Neural progenitor cell (in vitro differentiated cells): Measurements from ENCODE around the gene MYPN. TPM values are rescaled to one million over a fixed set of nuclear protein-coding genes. Genes with fewer than 3 reads are reported as not detected.

Source experiments
- DNase-seq: peaks from one replicate; pipeline ENCODE4 v3.0.0-alpha.2; 2016; ENCODE audit warnings: low spot score
- H2AFZ ChIP-seq: fragments of 200-600 bp; sonication (generic); replicated peaks from 2 replicates; pipeline ENCODE4 v1.6.1; 2016; ENCODE audit warnings: antibody characterized with exemption
- H3F3A ChIP-seq: fragments of 200-600 bp; sonication (generic); 2 replicates; pipeline ENCODE4 v1.6.1; 2016; ENCODE audit warnings: antibody characterized with exemption, low read depth
- H3K27ac ChIP-seq: fragments of 200-600 bp; sonication (generic); 2 replicates; pipeline ENCODE4 v1.5.1; 2016; ENCODE audit warnings: mild to moderate bottlenecking
- H3K27me3 ChIP-seq: fragments of 200-600 bp; sonication (generic); 2 replicates; pipeline ENCODE4 v1.6.1; 2016; ENCODE audit warnings: mild to moderate bottlenecking, moderate library complexity
- H3K36me3 ChIP-seq: fragments of 200-600 bp; sonication (generic); 2 replicates; pipeline ENCODE4 v1.5.1; 2016
- H3K4me1 ChIP-seq: fragments of 200-600 bp; sonication (generic); 2 replicates; pipeline ENCODE4 v1.6.1; 2016; ENCODE audit warnings: mixed run types
- H3K4me2 ChIP-seq: fragments of 200-600 bp; sonication (generic); 2 replicates; pipeline ENCODE4 v1.6.1; 2016
- H3K4me3 ChIP-seq: fragments of 200-600 bp; sonication (generic); 2 replicates; pipeline ENCODE4 v1.5.1; 2016
- H3K79me2 ChIP-seq: fragments of 200-600 bp; sonication (generic); 2 replicates; pipeline ENCODE4 v1.6.1; 2016; ENCODE audit warnings: low read depth
- H3K9ac ChIP-seq: fragments of 200-600 bp; sonication (generic); 2 replicates; pipeline ENCODE4 v1.6.1; 2016
- H3K9me3 ChIP-seq: fragments of 200-600 bp; sonication (generic); 2 replicates; pipeline ENCODE4 v1.5.1; 2016; ENCODE audit warnings: low read depth
- H4K20me1 ChIP-seq: fragments of 200-600 bp; sonication (generic); 2 replicates; pipeline ENCODE4 v1.6.1; 2016; ENCODE audit warnings: low read depth
- H3K27ac Mint-ChIP-seq: 3 replicates; pipeline ENCODE4 v1.8.0; 2021; ENCODE audit warnings: mixed read lengths
- H3K27me3 Mint-ChIP-seq: 2 replicates; pipeline ENCODE4 v1.8.0; 2022; ENCODE audit warnings: low read depth, mild to moderate bottlenecking, inconsistent platforms, moderate library complexity, mixed read lengths; ENCODE audit not compliant: insufficient read depth
- H3K36me3 Mint-ChIP-seq: 3 replicates; pipeline ENCODE4 v1.8.0; 2021; ENCODE audit warnings: mixed read lengths
- H3K4me1 Mint-ChIP-seq: 3 replicates; pipeline ENCODE4 v1.8.0; 2021; ENCODE audit warnings: mixed read lengths
- H3K4me3 Mint-ChIP-seq: 3 replicates; pipeline ENCODE4 v1.8.0; 2021; ENCODE audit warnings: mild to moderate bottlenecking, moderate library complexity, mixed read lengths
- H3K9me3 Mint-ChIP-seq: 3 replicates; pipeline ENCODE4 v1.8.0; 2020; ENCODE audit warnings: mixed read lengths
- EZH2 ChIP-seq: fragments of 200-600 bp; sonication (generic); IDR thresholded peaks from 2 replicates; pipeline ENCODE4 v1.6.1; 2017; ENCODE audit warnings: antibody characterized with exemption, mild to moderate bottlenecking, moderate library complexity
- EZH2phosphoT487 ChIP-seq: fragments of 200-600 bp; sonication (generic); IDR thresholded peaks from 2 replicates; pipeline ENCODE4 v1.6.1; 2017; ENCODE audit warnings: antibody characterized with exemption
- total RNA-seq: library from RNA; depleted of rRNA; stranded (reverse); fragments of >200 nt; gene quantifications from 2 replicates; pipeline ENCODE4 v1.2.3, GENCODE V29; 2015; ENCODE audit warnings: low replicate concordance
- TF ChIP-seq, protein P1 (sequence below): fragments of 200-600 bp; sonication (generic); IDR thresholded peaks from 2 replicates; pipeline ENCODE4 v1.5.1; 2017; ENCODE audit warnings: antibody characterized with exemption, mild to moderate bottlenecking

Gene MYPN
- total RNA-seq, 1 donor from 2014 or later = not detected

DNA sequence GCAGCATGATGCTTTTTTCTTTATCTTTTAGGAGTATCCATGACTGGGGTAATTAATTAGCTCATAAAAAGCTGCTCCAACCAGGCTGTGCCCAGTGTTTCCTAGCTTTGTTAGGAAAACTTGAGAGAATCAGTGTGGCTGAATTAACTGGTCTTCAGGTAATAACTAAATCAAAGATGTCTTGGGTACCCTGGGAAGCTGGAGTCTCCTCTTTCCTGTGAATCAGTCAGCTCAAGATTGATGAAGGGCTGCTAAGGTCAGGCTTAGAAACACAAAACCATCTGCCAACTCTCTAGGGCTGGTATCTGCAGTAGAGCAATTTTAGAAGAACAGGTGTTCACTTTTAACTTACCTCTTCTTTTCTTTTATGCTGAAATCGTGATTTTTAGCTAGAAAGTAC is 144.1 kb downstream of the MYPN start:
- Histone ChIP-seq H3K27ac (no peak overlapping the region), H4K20me1 (no peaks in the 10 kb centered on the region), H3K4me3 (no peak overlapping the region), H3K4me2 (peak overlapping the region; percentile 61), H3K36me3 (no peaks in the 10 kb centered on the region), H3K27me3 (no peaks in the 10 kb centered on the region), H3K9me3 (no peaks in the 10 kb centered on the region), H3F3A (peaks cover 31% of the 10 kb centered on the region), H2AFZ (no peak overlapping the region), H3K9ac (no peak overlapping the region), H3K79me2 (no peaks in the 10 kb centered on the region), H3K4me1 (peaks cover 33% of the 10 kb centered on the region)
- Mint-ChIP-seq H3K9me3 (peaks cover 2% of the 10 kb centered on the region), H3K27me3 (peaks cover 11% of the 10 kb centered on the region), H3K27ac (no peak overlapping the region), H3K4me1 (peaks cover 14% of the 10 kb centered on the region), H3K4me3 (no peak overlapping the region), H3K36me3 (no peaks in the 10 kb centered on the region)
- no peak for DNase-seq
- TF ChIP-seq EZH2phosphoT487 (no peak), EZH2 (no peak)
- TF ChIP-seq, protein P1, sequence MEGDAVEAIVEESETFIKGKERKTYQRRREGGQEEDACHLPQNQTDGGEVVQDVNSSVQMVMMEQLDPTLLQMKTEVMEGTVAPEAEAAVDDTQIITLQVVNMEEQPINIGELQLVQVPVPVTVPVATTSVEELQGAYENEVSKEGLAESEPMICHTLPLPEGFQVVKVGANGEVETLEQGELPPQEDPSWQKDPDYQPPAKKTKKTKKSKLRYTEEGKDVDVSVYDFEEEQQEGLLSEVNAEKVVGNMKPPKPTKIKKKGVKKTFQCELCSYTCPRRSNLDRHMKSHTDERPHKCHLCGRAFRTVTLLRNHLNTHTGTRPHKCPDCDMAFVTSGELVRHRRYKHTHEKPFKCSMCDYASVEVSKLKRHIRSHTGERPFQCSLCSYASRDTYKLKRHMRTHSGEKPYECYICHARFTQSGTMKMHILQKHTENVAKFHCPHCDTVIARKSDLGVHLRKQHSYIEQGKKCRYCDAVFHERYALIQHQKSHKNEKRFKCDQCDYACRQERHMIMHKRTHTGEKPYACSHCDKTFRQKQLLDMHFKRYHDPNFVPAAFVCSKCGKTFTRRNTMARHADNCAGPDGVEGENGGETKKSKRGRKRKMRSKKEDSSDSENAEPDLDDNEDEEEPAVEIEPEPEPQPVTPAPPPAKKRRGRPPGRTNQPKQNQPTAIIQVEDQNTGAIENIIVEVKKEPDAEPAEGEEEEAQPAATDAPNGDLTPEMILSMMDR = no peak

DNA sequence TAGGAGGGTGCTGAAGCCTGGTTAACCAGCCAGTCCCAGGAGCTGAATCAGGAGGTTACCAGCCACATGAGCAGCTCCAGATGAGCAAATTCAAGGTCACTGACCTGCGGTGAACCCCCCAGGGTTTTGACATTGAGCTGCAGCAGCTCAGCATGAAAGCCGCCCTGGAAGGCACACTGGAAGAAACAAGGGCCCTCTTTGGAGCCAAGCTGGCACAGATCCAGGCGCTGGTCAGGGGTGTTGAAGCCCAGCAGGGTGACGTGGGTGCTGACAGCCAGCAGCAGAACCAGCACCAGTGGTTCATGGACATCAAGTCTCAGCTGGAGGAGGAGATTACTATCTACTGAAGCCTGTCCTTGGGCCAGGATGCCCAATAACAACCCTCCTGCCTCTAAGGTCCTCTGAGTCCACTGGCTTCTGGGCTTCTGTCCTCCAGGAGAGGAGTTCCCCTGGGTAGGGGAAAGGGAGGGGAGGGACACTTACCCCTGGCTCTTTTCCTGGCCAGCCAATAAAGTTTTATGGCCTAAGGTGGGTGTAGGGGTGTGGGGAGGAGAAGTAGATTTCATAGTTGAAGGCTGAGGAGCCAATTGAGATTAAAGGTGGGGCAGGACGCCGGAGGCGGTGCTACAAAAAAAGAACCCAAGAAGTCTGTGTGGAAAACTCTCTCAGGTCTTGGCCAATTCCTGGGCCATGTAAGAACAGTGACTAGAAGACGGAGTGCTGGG is 152.0 kb downstream of the MYPN start:
- Mint-ChIP-seq H3K4me1 (no peaks in the 10 kb centered on the region), H3K9me3 (peaks cover 13% of the 10 kb centered on the region), H3K27ac (no peak overlapping the region), H3K4me3 (no peak overlapping the region), H3K27me3 (peaks cover under 1% of the 10 kb centered on the region), H3K36me3 (no peaks in the 10 kb centered on the region)
- no peaks in the 10 kb centered on the region for H3K27me3 ChIP-seq
- H3K27ac ChIP-seq = no peak overlapping the region
- H4K20me1 ChIP-seq = no peaks in the 10 kb centered on the region
- TF ChIP-seq, protein P1 = no peak
- no peak for TF ChIP-seq EZH2
- TF ChIP-seq EZH2phosphoT487 = no peak
- DNase-seq = no peak
- H3K9me3 ChIP-seq = no peaks in the 10 kb centered on the region
- no peak overlapping the region for H3K9ac ChIP-seq
- peaks cover 2% of the 10 kb centered on the region for H3F3A ChIP-seq
- no peaks in the 10 kb centered on the region for H3K36me3 ChIP-seq
- H3K79me2 ChIP-seq = no peaks in the 10 kb centered on the region
- no peak overlapping the region for H2AFZ ChIP-seq
- H3K4me2 ChIP-seq = no peak overlapping the region
- no peak overlapping the region for H3K4me3 ChIP-seq
- no peaks in the 10 kb centered on the region for H3K4me1 ChIP-seq

Other genes starting within 250 kb of the MYPN start
- 26.2 and 48.5 TPM in 2 replicates for gene SIRT1, start 224.8 kb upstream of the MYPN start, total RNA-seq
- gene HERC4, start 34.2 kb upstream of the MYPN start, total RNA-seq = 52.1 and 74.2 TPM in 2 replicates
- 0.93 TPM in 1 of 2 replicates, not detected in the other for gene ATOH7, start 122.6 kb downstream of the MYPN start, total RNA-seq
- gene HNRNPH3, start 222.6 kb downstream of the MYPN start, total RNA-seq = 57.2 and 77.5 TPM in 2 replicates
- gene PBLD, start 223.4 kb downstream of the MYPN start, total RNA-seq = 3.2 and 5.8 TPM in 2 replicates